Measurements from ENCODE around the gene SNAI3.

Gene SNAI3

GRCh38 chr16:88719933-88720296, 33.6 kb upstream of the SNAI3 start:
- Histone ChIP-seq H3K27ac (ENCODE audit: poor library complexity, severe bottlenecking) (no peak overlapping the region), H3K36me3 (ENCODE audit: low read depth) (peaks cover 95% of the 10 kb centered on the region), H3K4me1 (ENCODE audit: insufficient read depth, poor library complexity, severe bottlenecking) (no peaks in the 10 kb centered on the region), H3K27me3 (ENCODE audit: insufficient read depth, poor library complexity, severe bottlenecking) (no peaks in the 10 kb centered on the region), H3K4me3 (ENCODE audit: severe bottlenecking) (no peak overlapping the region), H3K9me3 (ENCODE audit: severe bottlenecking) (no peaks in the 10 kb centered on the region)
- DNase-seq (ENCODE audit: low spot score) (no peak), ATAC-seq (ENCODE audit: low read depth) (no peak)
- TF ChIP-seq CTCF (IDR thresholded peaks at IDR 0.05; ENCODE audit: poor library complexity, severe bottlenecking): no peak

- Histone ChIP-seq H3K36me3 (ENCODE audit: low read depth) (peaks cover 95% of the 10 kb centered on the region), H3K4me1 (ENCODE audit: insufficient read depth, poor library complexity, severe bottlenecking) (no peaks in the 10 kb centered on the region), H3K4me3 (ENCODE audit: severe bottlenecking) (no peak overlapping the region), H3K9me3 (ENCODE audit: severe bottlenecking) (no peaks in the 10 kb centered on the region), H3K27me3 (ENCODE audit: insufficient read depth, poor library complexity, severe bottlenecking) (no peaks in the 10 kb centered on the region), H3K27ac (ENCODE audit: poor library complexity, severe bottlenecking) (no peak overlapping the region)
- ATAC-seq (ENCODE audit: low read depth) (no peak), DNase-seq (ENCODE audit: low spot score) (no peak)
- no peak for TF ChIP-seq CTCF (IDR thresholded peaks at IDR 0.05; ENCODE audit: poor library complexity, severe bottlenecking)
These were observed 33.1 kb upstream of the SNAI3 start for GRCh38 chr16:88719267-88719932.

GRCh38 chr16:88718178-88718577, 31.9 kb upstream of the SNAI3 start:
- ATAC-seq (ENCODE audit: low read depth): no peak
- Histone ChIP-seq H3K9me3 (ENCODE audit: severe bottlenecking) (no peaks in the 10 kb centered on the region), H3K4me1 (ENCODE audit: insufficient read depth, poor library complexity, severe bottlenecking) (no peaks in the 10 kb centered on the region), H3K27ac (ENCODE audit: poor library complexity, severe bottlenecking) (no peak overlapping the region), H3K27me3 (ENCODE audit: insufficient read depth, poor library complexity, severe bottlenecking) (no peaks in the 10 kb centered on the region), H3K36me3 (ENCODE audit: low read depth) (peaks cover 94% of the 10 kb centered on the region), H3K4me3 (ENCODE audit: severe bottlenecking) (no peak overlapping the region)
- no peak for DNase-seq (ENCODE audit: low spot score)
- TF ChIP-seq CTCF (IDR thresholded peaks at IDR 0.05; ENCODE audit: poor library complexity, severe bottlenecking): no peak

GRCh38 chr16:88716601-88717001, 30.3 kb upstream of the SNAI3 start:
- H3K4me3 ChIP-seq (ENCODE audit: severe bottlenecking): no peak overlapping the region
- ATAC-seq (ENCODE audit: low read depth): no peak
- no peak for TF ChIP-seq CTCF (IDR thresholded peaks at IDR 0.05; ENCODE audit: poor library complexity, severe bottlenecking)
- H3K36me3 ChIP-seq (ENCODE audit: low read depth): peaks cover 81% of the 10 kb centered on the region
- no peak for DNase-seq (ENCODE audit: low spot score)
- no peaks in the 10 kb centered on the region for H3K9me3 ChIP-seq (ENCODE audit: severe bottlenecking)
- H3K27me3 ChIP-seq (ENCODE audit: insufficient read depth, poor library complexity, severe bottlenecking): no peaks in the 10 kb centered on the region
- no peaks in the 10 kb centered on the region for H3K4me1 ChIP-seq (ENCODE audit: insufficient read depth, poor library complexity, severe bottlenecking)
- H3K27ac ChIP-seq (ENCODE audit: poor library complexity, severe bottlenecking): no peak overlapping the region

- peaks cover 77% of the 10 kb centered on the region for H3K36me3 ChIP-seq (ENCODE audit: low read depth)
- H3K4me3 ChIP-seq (ENCODE audit: severe bottlenecking): no peak overlapping the region
- ATAC-seq (ENCODE audit: low read depth): no peak
These were observed 29.9 kb upstream of the SNAI3 start for GRCh38 chr16:88716201-88716600.

More at GRCh38 chr16:88716201-88716600, 29.9 kb upstream of the SNAI3 start:
- Histone ChIP-seq H3K9me3 (ENCODE audit: severe bottlenecking) (no peaks in the 10 kb centered on the region), H3K27ac (ENCODE audit: poor library complexity, severe bottlenecking) (no peak overlapping the region), H3K27me3 (ENCODE audit: insufficient read depth, poor library complexity, severe bottlenecking) (no peaks in the 10 kb centered on the region), H3K4me1 (ENCODE audit: insufficient read depth, poor library complexity, severe bottlenecking) (no peaks in the 10 kb centered on the region)
- DNase-seq (ENCODE audit: low spot score): no peak
- TF ChIP-seq CTCF (IDR thresholded peaks at IDR 0.05; ENCODE audit: poor library complexity, severe bottlenecking): no peak
